Measurements from ENCODE around the gene EPB41L1.

Gene EPB41L1

DNA sequence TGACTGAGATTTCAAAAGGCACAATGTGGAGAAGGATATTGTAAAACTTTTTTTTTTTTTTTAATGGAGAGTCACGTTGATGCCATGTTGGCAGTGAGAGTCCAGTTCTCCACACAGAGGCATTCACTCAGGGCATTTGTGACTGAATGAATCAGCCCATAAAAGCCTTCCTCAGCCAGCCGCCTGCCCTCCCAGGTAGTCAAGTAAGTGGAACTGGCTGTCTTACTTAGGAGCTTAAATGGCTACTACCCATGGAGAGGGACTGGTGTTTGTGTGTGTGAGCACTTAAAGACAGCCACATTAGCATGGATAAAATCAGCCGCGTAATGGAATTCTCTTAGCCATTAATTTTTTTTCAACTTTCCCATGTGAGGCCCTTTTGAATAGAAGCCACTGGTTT, 94.3 kb downstream of the EPB41L1 start:
- Histone ChIP-seq H3K36me3 (peaks cover 81% of the 10 kb centered on the region), H3K27me3 (ENCODE audit: insufficient read depth, low read depth, severe bottlenecking) (no peaks in the 10 kb centered on the region), H3K9me3 (ENCODE audit: severe bottlenecking) (no peaks in the 10 kb centered on the region), H3K27ac (no peak overlapping the region), H3K4me3 (ENCODE audit: low read depth, low read length) (no peak overlapping the region)
- no peak for DNase-seq
- TF ChIP-seq, protein P1, sequence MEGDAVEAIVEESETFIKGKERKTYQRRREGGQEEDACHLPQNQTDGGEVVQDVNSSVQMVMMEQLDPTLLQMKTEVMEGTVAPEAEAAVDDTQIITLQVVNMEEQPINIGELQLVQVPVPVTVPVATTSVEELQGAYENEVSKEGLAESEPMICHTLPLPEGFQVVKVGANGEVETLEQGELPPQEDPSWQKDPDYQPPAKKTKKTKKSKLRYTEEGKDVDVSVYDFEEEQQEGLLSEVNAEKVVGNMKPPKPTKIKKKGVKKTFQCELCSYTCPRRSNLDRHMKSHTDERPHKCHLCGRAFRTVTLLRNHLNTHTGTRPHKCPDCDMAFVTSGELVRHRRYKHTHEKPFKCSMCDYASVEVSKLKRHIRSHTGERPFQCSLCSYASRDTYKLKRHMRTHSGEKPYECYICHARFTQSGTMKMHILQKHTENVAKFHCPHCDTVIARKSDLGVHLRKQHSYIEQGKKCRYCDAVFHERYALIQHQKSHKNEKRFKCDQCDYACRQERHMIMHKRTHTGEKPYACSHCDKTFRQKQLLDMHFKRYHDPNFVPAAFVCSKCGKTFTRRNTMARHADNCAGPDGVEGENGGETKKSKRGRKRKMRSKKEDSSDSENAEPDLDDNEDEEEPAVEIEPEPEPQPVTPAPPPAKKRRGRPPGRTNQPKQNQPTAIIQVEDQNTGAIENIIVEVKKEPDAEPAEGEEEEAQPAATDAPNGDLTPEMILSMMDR (IDR thresholded peaks at IDR 0.05; ENCODE audit: low read depth, low read length) = no peak

DNA sequence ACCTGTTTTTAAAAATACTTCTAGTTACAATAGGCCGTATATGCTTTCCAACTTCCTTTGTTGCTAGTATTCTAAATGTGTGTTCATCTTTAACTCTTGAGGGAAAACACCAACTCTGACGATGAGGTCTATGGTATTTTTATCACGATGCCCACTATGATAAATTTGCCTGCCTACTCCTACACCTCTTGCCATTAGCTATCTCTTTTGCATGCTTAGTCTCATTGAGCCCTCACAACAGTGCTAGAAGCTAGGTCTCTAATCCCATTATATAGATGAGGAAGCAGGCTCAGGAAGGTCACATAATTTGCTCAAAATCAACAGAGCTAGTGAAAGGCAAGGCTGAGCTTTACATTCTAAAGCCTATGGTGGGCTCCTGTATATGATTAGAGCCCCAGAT, 94.9 kb downstream of the EPB41L1 start:
- Histone ChIP-seq H3K27me3 (ENCODE audit: insufficient read depth, low read depth, severe bottlenecking) (no peaks in the 10 kb centered on the region), H3K9me3 (ENCODE audit: severe bottlenecking) (no peaks in the 10 kb centered on the region), H3K36me3 (peaks cover 78% of the 10 kb centered on the region), H3K27ac (no peak overlapping the region), H3K4me3 (ENCODE audit: low read depth, low read length) (no peak overlapping the region)
- DNase-seq = no peak
- TF ChIP-seq, protein P1 (IDR thresholded peaks at IDR 0.05; ENCODE audit: low read depth, low read length) = no peak

DNA sequence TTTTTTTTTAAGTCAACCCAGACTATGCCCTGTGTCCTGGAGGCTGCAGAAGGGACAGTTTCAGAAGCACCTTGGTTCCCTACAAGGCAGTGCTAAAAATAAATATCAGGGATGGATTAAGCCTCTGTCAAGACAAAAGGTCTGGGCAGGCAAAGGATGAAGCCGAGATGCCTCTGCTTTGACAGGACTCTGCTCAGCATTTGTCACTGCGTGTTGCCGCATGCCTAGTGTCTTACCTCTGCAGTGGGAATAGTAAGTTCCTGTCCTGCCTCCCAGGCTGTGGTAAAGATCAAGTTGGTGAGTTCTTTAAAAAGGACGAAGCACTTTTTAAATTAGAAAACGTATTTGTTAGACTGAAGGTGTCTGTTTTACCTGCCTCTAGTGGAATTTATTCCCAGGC, 96.9 kb downstream of the EPB41L1 start:
- Histone ChIP-seq H3K27ac (peak overlapping the region; percentile 46), H3K9me3 (ENCODE audit: severe bottlenecking) (no peaks in the 10 kb centered on the region), H3K27me3 (ENCODE audit: insufficient read depth, low read depth, severe bottlenecking) (no peaks in the 10 kb centered on the region), H3K36me3 (peaks cover 72% of the 10 kb centered on the region), H3K4me3 (ENCODE audit: low read depth, low read length) (no peak overlapping the region)
- TF ChIP-seq, protein P1 (IDR thresholded peaks at IDR 0.05; ENCODE audit: low read depth, low read length) = no peak
- peak; percentile 50 for DNase-seq

DNA sequence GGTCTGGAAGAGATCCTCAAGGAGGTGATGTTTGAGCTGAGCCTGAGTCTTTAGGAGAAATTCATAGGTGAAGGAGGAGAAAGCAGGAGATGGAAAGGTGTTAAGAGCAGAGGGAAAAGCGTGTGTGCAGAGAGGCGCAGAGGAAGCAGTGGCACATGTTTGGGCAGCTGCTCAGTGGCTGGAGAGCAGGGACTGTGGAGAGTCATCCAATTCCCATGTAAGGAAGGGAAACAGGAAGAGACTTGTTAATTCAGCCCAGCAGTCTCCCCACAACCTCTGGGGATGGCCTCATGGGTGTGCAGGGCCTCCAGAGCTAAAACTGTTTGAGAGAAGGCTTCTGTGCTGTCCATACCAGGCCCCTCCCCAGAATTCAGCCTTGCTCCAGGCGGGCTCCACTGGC, 98.0 kb downstream of the EPB41L1 start:
- H3K27me3 ChIP-seq (ENCODE audit: insufficient read depth, low read depth, severe bottlenecking) = no peaks in the 10 kb centered on the region
- no peak for DNase-seq
- no peak overlapping the region for H3K27ac ChIP-seq
- TF ChIP-seq, protein P1 (IDR thresholded peaks at IDR 0.05; ENCODE audit: low read depth, low read length) = no peak
- H3K9me3 ChIP-seq (ENCODE audit: severe bottlenecking) = no peaks in the 10 kb centered on the region
- H3K4me3 ChIP-seq (ENCODE audit: low read depth, low read length) = no peak overlapping the region
- H3K36me3 ChIP-seq = peaks cover 70% of the 10 kb centered on the region

DNA sequence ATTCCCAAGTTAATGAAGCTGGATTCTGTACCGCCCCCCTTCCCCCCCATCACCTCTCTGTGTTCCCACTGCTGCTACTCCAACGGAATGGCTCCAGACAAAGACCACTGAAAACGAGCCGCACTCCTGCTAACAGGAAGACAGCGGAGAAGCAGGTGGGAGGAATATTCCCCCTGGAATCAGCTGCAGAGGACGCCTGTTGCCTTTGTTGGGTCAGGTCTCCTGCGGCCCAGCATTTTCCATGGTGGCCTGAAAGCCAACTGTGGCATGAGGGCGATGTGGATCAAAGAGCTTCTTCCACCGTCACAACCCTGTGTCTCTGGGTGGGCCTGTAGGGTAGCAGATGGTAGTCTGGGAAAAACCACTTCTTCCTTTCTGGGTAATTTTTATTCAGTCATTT, 98.5 kb downstream of the EPB41L1 start:
- H3K9me3 ChIP-seq (ENCODE audit: severe bottlenecking) = no peaks in the 10 kb centered on the region
- no peaks in the 10 kb centered on the region for H3K27me3 ChIP-seq (ENCODE audit: insufficient read depth, low read depth, severe bottlenecking)
- no peak for DNase-seq
- no peak overlapping the region for H3K27ac ChIP-seq
- peaks cover 65% of the 10 kb centered on the region for H3K36me3 ChIP-seq
- H3K4me3 ChIP-seq (ENCODE audit: low read depth, low read length) = no peak overlapping the region
- TF ChIP-seq, protein P1 (IDR thresholded peaks at IDR 0.05; ENCODE audit: low read depth, low read length) = no peak

DNA sequence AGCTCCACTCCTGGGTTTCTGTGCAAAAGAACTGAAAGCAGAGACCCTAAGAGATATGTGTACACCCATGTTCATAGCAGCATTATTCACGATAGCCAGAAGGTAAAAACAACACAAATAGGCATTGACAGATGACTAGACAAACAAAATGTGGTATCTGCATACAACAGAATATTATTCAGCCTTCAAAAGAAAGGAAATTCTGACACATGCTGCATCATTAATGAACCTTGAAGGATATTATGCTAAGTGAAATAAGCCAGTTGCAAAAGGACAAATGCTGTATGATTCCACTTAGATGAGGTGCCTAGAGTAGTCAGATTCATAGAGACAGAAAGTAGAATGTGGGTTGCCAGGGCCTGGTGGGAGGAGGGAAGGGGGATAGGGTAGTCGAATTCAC, 99.5 kb downstream of the EPB41L1 start:
- Histone ChIP-seq H3K36me3 (peaks cover 54% of the 10 kb centered on the region), H3K9me3 (ENCODE audit: severe bottlenecking) (no peaks in the 10 kb centered on the region), H3K4me3 (ENCODE audit: low read depth, low read length) (no peak overlapping the region), H3K27ac (no peak overlapping the region), H3K27me3 (ENCODE audit: insufficient read depth, low read depth, severe bottlenecking) (no peaks in the 10 kb centered on the region)
- TF ChIP-seq, protein P1 (IDR thresholded peaks at IDR 0.05; ENCODE audit: low read depth, low read length) = no peak
- no peak for DNase-seq
